Measurements from ENCODE around the gene MTCL1. TPM values are rescaled to one million over a fixed set of nuclear protein-coding genes. Genes with fewer than 3 reads are reported as not detected.

Gene MTCL1
- total RNA-seq, 1 experiment from 2014 or later: 11.2 TPM

DNA sequence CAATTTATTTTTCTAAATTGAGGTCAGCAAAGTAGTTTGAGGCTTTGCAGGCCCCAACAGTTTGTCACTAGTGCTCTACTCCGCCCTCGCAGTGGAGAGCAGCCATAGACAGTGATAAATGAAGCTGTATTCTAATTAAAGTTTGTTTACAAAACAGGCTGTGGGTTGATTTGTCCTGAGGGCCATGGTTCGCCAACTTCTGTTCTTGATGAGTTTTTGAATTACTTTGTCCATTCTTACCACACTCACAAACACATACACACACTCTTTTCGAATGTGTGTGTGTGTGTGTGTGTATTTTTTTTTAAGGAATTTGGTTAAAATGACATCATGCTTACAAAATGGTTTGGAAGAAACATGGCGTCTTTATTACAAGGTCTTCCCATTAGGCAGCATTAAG is 68.6 kb downstream of the MTCL1 start:
- CTCF ChIA-PET: no interaction called here
- no peak overlapping the region for H3K4me3 ChIP-seq (ENCODE audit: low read depth, low read length, poor library complexity, severe bottlenecking)
- POLR2A ChIA-PET (ENCODE audit: low non-redundant PET): no interaction called here
- H3K36me3 ChIP-seq (ENCODE audit: insufficient read depth, low read length, poor library complexity, severe bottlenecking): no peaks in the 10 kb centered on the region
- no peak overlapping the region for H3K27ac ChIP-seq (ENCODE audit: low read depth, low read length, poor library complexity, severe bottlenecking)
- H3K27me3 ChIP-seq (replicated peaks; ENCODE audit: insufficient read depth, low read depth, low read length, poor library complexity): no peaks in the 10 kb centered on the region
- H3K4me1 ChIP-seq (ENCODE audit: insufficient read depth, low read length, poor library complexity, severe bottlenecking): no peaks in the 10 kb centered on the region
- no peak for TF ChIP-seq EZH2 (IDR thresholded peaks at IDR 0.05; ENCODE audit: borderline replicate concordance, low read depth, low read length, poor library complexity, severe bottlenecking)
- TF ChIP-seq, protein P1, sequence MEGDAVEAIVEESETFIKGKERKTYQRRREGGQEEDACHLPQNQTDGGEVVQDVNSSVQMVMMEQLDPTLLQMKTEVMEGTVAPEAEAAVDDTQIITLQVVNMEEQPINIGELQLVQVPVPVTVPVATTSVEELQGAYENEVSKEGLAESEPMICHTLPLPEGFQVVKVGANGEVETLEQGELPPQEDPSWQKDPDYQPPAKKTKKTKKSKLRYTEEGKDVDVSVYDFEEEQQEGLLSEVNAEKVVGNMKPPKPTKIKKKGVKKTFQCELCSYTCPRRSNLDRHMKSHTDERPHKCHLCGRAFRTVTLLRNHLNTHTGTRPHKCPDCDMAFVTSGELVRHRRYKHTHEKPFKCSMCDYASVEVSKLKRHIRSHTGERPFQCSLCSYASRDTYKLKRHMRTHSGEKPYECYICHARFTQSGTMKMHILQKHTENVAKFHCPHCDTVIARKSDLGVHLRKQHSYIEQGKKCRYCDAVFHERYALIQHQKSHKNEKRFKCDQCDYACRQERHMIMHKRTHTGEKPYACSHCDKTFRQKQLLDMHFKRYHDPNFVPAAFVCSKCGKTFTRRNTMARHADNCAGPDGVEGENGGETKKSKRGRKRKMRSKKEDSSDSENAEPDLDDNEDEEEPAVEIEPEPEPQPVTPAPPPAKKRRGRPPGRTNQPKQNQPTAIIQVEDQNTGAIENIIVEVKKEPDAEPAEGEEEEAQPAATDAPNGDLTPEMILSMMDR (conservative IDR thresholded peaks at IDR 0.05; ENCODE audit: low read depth, low read length): no peak
- no peak for DNase-seq (ENCODE audit: low spot score)
- H3K9me3 ChIP-seq (ENCODE audit: low read depth, low read length, poor library complexity, severe bottlenecking): no peaks in the 10 kb centered on the region
- BruUV-seq (replicated peaks): no TSS peak
- intact Hi-C loops (cut with micrococcal nuclease; ENCODE audit: unreplicated experiment): no loop called here

DNA sequence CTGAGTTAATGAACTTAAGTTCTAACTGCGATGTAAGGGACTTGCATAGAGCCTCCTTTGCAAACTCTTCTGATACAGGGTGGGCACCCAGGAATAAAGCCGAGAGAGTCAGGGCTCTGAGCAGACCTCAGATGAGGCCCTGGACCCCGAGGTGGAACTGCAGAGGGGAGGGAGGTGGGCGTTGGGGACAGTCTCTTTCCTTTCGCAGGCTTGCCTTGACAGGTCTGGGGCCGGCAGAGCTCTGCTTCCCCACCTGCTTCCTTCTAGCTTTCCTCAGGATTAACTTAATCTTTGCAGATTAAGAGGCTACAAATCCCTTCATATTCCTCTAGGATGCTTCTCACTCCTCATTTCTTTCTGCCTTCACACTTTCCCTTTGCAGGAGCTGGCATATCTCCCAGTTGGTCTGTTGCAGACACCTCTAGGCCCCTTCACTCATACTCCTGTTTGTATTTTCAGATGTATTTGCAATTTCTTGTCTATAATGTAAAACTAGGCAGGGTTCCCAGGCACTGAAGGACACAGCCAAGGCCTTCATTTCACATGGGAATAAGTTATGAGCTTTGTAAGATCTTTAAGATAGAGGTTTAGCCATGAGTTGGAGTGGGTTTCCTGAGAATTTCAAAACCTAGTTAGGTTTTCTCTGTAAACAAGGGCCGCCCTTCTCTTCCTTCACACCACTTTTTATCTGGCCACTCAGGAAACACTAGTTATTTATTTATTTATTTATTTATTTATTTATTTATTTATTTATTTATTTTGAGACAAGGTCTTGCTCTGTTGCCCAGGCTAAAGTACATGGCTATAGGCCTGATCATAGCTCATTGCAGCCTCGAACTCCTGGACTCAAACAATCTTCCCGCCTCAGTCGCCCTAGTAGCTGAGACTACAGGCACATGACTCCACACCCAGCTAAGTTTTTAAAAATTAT is 70.9 kb downstream of the MTCL1 start:
- DNase-seq (ENCODE audit: low spot score): no peak
- ChIA-PET POLR2A (ENCODE audit: low non-redundant PET) (interaction anchor here (0.6 kb wide), 1 partner anchor 89 kb away, joined by 3 read pairs; no protein-coding TSS in a partner anchor), CTCF (no interaction called here)
- intact Hi-C loops (cut with micrococcal nuclease; ENCODE audit: unreplicated experiment): no loop called here
- H3K4me3 ChIP-seq (ENCODE audit: low read depth, low read length, poor library complexity, severe bottlenecking): no peak overlapping the region
- H3K36me3 ChIP-seq (ENCODE audit: insufficient read depth, low read length, poor library complexity, severe bottlenecking): no peaks in the 10 kb centered on the region
- H3K27ac ChIP-seq (ENCODE audit: low read depth, low read length, poor library complexity, severe bottlenecking): no peak overlapping the region
- H3K4me1 ChIP-seq (ENCODE audit: insufficient read depth, low read length, poor library complexity, severe bottlenecking): no peaks in the 10 kb centered on the region
- no TSS peak for BruUV-seq (replicated peaks)
- TF ChIP-seq EZH2 (IDR thresholded peaks at IDR 0.05; ENCODE audit: borderline replicate concordance, low read depth, low read length, poor library complexity, severe bottlenecking): no peak
- TF ChIP-seq, protein P1 (conservative IDR thresholded peaks at IDR 0.05; ENCODE audit: low read depth, low read length): no peak
- H3K27me3 ChIP-seq (replicated peaks; ENCODE audit: insufficient read depth, low read depth, low read length, poor library complexity): no peaks in the 10 kb centered on the region
- H3K9me3 ChIP-seq (ENCODE audit: low read depth, low read length, poor library complexity, severe bottlenecking): no peaks in the 10 kb centered on the region

DNA sequence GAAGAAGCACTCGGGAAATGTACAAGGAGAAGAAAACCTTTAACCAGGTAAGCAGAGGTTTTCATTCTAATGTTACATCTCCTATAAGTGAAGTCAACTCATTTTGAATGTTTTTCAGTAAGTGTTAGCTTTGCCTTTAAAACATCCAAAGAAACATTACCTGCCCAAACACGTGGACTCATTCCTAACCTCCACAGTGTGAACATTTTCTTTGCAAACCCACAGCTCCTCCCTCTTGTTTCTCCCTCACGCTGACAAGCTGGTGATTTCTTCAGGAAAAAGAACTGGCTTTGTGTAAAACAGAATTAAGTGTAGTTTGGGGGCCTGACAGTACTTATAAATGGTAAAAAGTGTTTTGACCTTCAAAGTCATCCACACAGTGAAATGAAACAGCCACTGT is 72.5 kb downstream of the MTCL1 start:
- H3K4me3 ChIP-seq (ENCODE audit: low read depth, low read length, poor library complexity, severe bottlenecking): no peak overlapping the region
- CTCF ChIA-PET: no interaction called here
- H3K9me3 ChIP-seq (ENCODE audit: low read depth, low read length, poor library complexity, severe bottlenecking): no peaks in the 10 kb centered on the region
- H3K36me3 ChIP-seq (ENCODE audit: insufficient read depth, low read length, poor library complexity, severe bottlenecking): no peaks in the 10 kb centered on the region
- no peak for DNase-seq (ENCODE audit: low spot score)
- POLR2A ChIA-PET (ENCODE audit: low non-redundant PET): no interaction called here
- no peaks in the 10 kb centered on the region for H3K4me1 ChIP-seq (ENCODE audit: insufficient read depth, low read length, poor library complexity, severe bottlenecking)
- no TSS peak for BruUV-seq (replicated peaks)
- H3K27ac ChIP-seq (ENCODE audit: low read depth, low read length, poor library complexity, severe bottlenecking): no peak overlapping the region
- no peaks in the 10 kb centered on the region for H3K27me3 ChIP-seq (replicated peaks; ENCODE audit: insufficient read depth, low read depth, low read length, poor library complexity)
- no peak for TF ChIP-seq EZH2 (IDR thresholded peaks at IDR 0.05; ENCODE audit: borderline replicate concordance, low read depth, low read length, poor library complexity, severe bottlenecking)
- TF ChIP-seq, protein P1 (conservative IDR thresholded peaks at IDR 0.05; ENCODE audit: low read depth, low read length): no peak
- intact Hi-C loops (cut with micrococcal nuclease; ENCODE audit: unreplicated experiment): no loop called here

All from A673 (cell line).